ENCODE measurements around the gene MORF4L2.
A peak's percentile ranks its signal among the peaks of the same experiment; 100 is the strongest.

MORF4L2 gene

DNA sequence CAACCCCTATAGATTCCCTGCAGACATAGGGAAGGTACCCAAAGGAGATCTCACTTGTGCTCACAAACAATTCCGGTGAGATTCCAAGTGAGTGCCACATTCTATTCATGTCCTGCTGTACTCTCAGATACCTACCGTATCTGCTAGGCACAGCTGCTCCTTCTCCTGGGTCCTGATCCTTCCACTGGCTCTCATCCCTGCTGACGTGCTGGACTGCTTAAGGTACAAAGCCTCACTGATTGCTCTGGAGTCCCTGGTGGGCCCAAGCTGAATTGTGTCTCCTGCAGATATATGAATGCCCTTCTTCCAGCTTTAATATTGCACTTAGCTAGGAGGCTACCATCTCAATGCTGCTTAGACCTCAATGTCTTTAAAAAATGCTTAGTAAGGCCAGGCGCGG, 55.4 kb downstream of the MORF4L2 start:
- DNase-seq, result no peak

DNA sequence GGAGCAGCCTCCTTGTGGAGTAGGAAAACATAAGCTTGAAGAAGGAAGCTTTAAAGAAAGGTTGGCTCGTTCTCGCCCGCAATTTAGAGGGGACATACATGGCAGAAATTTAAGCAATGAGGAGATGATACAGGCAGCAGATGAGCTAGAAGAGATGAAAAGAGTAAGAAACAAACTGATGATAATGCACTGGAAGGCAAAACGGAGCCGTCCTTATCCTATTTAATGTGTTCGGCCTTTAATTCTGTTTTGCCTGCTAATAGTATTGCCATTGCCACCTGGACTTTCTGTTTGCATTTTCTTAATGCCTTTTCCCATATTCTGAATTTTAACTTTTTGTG, 56.4 kb downstream of the MORF4L2 start:
- no peak for DNase-seq

DNA sequence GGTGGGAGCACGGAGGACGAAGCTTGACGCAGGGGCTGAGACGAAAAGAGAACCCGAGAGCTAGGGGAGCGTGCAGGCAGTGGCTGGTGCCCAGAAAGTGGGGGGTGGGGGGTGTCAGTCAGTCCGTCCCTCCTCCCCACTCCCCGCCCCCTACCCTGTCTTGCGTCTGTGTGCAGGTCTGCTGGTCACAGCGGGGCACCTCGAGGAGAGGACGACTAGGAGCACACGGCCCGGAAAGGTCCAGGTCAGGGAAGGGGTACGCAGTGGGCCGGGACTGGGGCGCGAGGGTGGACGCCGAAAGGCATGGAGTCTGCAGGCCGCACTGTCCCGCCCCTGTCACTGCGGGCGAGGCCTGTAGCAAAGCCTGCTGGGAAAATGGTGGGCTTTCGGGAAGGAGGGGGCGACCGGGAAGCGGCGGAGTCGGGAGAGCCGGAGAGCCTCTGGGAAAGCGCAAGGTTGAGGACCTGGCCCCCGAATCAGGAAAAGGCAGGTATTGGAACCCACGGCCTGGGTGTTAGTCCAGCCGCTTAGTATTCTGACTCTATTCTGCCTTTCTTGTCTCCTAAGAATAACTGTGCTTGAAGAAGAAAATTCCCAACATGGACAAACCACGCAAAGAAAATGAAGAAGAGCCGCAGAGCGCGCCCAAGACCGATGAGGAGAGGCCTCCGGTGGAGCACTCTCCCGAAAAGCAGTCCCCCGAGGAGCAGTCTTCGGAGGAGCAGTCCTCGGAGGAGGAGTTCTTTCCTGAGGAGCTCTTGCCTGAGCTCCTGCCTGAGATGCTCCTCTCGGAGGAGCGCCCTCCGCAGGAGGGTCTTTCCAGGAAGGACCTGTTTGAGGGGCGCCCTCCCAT, 57.0 kb downstream of the MORF4L2 start:
- DNase-seq, result peak in 5 of 6 experiments; percentile 0 to 33 (median 20)

DNA sequence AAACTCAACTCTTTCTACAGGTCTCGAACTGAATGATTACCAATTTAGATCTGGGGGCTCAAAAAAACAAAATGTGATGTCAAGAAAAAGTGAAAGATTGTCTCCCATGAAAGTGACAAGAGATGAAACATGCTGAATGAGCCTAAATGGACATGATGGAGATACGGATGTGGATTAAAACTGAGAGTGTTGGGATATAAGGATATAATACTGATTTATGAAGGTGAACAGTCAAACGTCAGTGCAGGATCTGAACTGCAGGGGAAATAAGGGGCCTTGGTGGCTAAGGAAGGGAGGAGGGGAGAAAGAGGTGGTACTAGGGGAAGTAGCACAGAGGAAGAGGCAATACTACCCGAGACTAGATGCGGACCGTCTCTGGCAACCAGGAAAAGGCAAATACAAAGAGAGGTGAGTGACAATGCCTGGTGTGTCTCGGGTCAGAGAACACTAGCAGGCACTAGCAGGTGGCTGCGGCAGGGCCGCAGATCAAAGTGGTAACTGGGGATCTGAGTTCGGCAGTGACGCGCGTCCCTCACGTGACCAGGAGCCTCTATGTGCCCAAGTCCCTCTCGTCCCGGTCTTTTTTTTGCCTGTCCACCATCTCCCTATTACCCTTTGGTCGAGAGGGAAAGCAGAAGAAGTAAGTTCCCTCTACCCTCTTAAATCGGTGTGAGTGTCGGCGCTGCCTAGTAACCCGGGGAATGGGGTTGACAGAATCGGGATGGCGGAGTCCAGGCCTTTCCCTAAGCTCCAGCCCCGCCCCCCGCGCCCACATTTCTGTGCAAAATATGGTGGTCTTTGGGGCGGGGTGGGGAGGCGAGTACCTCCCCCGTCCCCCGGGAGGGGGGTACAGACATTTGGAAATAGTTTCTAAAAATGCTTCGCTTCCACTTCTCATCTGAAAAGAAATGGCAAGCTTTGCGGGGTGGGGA, 57.8 kb downstream of the MORF4L2 start, which contains the start of gene TCEAL1:
Gene TCEAL1, plus strand, starts transcription at position 590 of the 932 bp plus-strand sequence. CDS start 942 bp downstream, outside the sequence.
- DNase-seq, result peak in 5 of 6 experiments; percentile 3 to 44 (median 21)

DNA sequence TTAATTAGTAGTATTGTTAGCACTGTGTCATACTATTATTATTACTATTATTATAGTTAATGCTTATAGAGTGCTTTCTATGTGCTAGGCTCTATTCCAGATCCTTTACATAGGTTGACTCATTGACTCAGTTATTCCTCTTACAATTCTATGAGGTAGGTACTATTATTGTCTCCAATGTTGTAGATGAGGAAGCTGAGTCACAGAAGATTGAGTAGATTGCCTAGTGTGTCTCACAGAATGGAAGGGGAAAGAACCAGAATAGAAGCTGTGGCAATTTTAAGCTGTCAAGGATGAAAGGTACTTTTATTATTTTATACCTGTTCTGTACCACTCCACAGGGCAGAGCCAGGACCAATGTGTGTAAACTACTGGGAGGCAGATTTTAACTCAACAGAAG, 59.6 kb downstream of the MORF4L2 start:
- no peak for DNase-seq
